CD4-positive, alpha-beta T cell treated with Interleukin-10 for 1 hour (primary cell): ENCODE measurements around the gene DEFB132.
"Not testable (repeated sequence)": the region's sequence is repeated elsewhere in the genome, so short reads cannot be mapped to it uniquely, and the experiment has no call there.

ENCODE experiments used
- DNase-seq: peaks from one replicate; pipeline ENCODE4 v3.0.0-alpha.2; 2020

DEFB132 gene, protein sequence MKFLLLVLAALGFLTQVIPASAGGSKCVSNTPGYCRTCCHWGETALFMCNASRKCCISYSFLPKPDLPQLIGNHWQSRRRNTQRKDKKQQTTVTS

GRCh38 chr20:257419-257818 is at the start of gene DEFB132:
Gene DEFB132, plus strand, starts transcription at chr20:257724. Its CDS starts 55 bp downstream, at chr20:257779.
- DNase-seq = no peak

- DNase-seq = peak; percentile 55
Measured at GRCh38 chr20:208942-209566, 48.5 kb upstream of the DEFB132 start.

DNA sequence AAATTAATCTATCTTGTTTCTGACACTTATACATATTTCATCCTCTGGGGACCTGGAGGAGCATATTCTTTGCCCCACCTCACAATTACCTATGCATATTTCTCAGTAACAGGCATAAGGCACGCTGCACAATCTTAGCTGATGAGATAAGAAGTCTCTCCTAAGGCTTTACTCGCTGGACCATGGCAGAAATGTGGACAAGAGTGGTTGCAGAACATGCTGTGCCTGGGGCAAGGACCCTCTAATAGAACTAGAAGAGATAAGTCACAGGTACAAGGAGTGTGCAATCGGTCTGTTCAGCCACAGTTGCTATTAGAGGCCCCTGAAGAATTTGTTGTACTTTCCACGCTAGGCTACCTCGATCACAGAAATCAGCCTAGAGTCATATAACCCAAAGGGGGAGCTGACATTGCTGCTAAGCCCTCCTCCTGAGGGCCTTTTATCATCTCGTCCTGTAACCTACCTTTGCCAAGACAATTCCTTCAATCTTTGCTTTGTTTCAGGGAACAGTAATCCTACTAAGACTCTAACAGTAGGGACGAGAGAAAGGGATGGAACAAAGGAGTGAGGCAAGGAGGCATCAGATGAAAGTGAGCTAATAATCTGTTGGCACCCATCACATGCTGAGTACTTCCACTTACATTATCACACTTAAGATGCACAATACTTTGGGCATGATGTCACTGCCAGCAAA is 46.6 kb upstream of the DEFB132 start:
- DNase-seq = no peak

DNA sequence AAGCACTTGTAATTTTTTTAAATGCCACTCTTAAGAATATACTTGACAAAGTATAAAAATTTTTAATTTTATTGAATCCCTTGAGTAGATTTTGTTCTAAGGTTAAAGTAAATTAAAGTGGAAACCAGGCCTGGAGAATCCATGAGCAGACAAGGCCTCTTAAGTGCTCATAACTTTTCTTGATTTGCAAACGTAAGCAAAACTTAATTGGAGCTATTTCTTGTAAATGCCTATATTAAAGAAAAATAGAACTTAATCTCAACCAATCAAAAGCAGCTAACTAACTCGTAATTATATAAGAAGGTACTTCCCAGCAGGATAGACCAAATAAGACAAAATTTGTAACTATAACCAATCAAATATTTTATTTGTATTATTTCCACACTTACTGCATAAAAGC is 43.1 kb upstream of the DEFB132 start:
- DNase-seq = no peak

DNA sequence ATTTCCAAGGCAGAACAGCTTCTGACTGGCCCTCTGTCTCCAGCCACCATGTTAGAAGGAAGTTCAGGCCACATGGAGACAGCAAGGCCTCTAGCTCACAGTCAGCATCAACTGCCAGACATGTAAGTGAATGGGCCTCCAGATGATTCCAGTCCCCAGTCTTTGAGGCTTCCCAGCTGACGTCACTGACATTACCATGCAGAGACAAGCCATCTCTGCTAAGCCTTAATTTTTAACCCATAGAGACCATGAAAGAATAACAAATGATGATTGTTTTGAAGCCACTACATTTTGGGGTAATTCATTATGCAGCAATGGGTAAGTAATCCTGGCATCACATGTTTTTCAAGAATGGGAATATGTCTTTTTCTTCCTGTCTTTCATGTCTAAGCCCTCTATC is 41.7 kb upstream of the DEFB132 start:
- no peak for DNase-seq

DNA sequence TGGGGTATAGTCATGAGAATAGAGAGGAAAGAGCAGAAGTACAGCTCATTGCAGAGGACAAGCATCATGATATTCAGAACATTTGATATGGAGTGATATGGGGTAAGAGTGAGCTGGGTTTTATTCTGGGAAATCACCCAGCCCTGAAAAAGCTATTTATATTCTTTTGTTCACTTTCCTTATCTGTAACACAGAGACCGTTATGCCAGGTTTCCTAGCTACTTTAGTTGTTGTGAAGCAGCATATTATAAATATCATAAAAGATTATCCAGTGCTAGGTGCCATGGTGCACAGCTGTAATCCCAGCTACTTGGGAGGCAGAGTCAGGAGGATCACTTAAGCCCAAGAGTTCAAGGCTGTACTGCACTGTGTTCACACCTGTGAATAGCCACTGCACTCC is 40.3 kb upstream of the DEFB132 start:
- DNase-seq = no peak

- no peak for DNase-seq
Measured at GRCh38 chr20:219290-220115, 38.0 kb upstream of the DEFB132 start.

GRCh38 chr20:221258-221830 is 36.2 kb upstream of the DEFB132 start:
- no peak for DNase-seq

DNA sequence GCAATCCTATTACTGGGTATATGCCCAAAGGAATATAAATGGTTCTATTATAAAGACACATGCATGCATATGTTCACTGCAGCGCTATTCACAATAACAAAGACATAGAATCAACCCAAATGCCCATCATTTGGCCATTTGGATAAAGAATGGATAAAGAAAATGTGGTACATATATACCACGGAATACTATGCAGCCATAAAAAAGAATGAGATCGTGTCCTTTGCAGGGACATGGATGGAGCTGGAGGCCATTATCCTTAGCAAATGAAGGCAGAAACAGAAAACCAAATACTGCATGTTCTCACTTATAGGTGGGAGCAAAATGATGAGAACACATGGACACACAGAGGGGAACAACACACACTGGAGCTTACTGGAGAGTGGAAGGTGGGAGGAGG is 31.6 kb upstream of the DEFB132 start:
- not testable (repeated sequence) for DNase-seq

DNA sequence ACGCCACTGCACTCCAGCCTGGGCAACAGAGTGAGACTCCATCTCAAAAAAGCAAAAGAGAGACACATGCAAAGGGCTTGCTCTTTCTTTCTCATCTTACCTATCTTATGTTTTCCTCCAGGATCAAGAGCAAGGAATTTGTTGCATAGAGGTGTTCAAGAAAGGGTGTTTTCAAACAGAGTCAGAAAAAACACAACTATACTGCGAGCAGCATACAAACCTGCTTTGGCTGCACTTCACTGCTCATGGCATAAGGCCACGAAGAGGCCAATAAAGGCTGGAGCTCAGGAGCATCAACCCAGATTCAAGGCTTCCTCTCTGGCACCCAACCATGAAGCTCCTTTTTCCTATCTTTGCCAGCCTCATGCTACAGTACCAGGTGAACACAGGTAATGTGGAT is 30.6 kb upstream of the DEFB132 start, which contains the start of gene DEFB129:
Gene DEFB129, plus strand, starts transcription at position 301 of the 400 bp plus-strand sequence. Its CDS starts 31 bp downstream, at position 332.
- no peak for DNase-seq

- no peak for DNase-seq
Measured at GRCh38 chr20:227439-228105, 30.0 kb upstream of the DEFB132 start.

DNA sequence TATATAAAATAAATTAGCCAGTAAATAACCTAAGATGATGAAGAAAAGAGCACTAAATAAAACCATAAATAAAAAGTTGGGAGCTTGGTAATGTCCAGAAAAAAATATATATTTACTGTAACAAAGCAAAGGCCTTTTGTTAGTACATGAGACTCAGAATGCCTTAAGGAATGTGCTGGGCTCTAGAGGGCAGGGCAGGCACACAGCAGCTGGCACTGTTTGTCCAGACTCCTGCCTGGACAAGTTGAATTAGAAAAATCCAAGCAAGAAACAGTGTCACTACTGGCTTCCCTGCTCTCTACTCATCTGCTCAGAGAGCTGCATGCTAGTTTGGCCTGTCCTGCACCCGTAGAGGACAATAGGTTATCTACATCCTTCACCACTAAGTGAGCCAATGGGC is 21.6 kb upstream of the DEFB132 start:
- DNase-seq = no peak

- peak; percentile 9 for DNase-seq
Measured at GRCh38 chr20:237489-237888, 20.0 kb upstream of the DEFB132 start.

GRCh38 chr20:237929-238328 is 19.6 kb upstream of the DEFB132 start:
- no peak for DNase-seq

DNA sequence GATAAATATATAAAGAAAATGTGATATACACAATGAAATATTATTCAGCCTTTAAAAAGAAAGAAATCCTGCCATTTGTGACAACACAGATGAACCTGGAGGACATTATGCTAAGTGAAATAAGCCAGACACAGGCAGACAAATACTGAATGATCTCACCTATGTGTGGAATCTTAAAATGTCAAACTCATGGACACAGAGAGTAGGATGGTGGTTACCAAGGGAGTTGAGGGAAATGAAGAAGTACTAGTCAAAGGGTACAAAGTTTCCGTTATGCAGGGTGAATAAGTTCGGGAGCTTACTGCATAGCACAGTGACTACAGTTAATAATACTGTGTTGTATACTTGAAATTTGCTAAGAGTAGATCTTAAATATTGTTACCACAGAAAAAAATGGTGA is 14.6 kb upstream of the DEFB132 start:
- DNase-seq = no peak

DNA sequence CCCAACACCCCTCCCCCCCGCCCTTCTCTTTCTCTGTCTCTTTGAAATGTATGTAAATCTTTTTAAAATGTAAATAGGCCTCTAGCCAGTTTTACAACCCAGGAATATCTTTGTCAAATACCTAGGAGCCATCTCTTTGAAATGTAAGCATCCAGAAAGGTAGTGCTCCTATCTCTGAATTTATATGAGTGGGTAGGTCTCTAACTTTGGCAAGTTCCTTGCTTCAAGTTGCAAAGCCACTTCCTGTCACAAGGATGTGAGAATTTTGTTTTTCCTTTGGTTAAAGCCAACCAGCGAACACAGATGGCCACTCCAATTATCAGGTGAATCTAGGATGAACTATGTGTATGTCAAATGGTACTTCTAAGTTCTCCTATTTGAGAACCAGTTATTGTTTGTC is 6.2 kb upstream of the DEFB132 start:
- no peak for DNase-seq

- DNase-seq = no peak
Measured at GRCh38 chr20:252801-253200, 4.7 kb upstream of the DEFB132 start.

- not testable (repeated sequence) for DNase-seq
Measured at GRCh38 chr20:253447-253846, 4.1 kb upstream of the DEFB132 start.

DNA sequence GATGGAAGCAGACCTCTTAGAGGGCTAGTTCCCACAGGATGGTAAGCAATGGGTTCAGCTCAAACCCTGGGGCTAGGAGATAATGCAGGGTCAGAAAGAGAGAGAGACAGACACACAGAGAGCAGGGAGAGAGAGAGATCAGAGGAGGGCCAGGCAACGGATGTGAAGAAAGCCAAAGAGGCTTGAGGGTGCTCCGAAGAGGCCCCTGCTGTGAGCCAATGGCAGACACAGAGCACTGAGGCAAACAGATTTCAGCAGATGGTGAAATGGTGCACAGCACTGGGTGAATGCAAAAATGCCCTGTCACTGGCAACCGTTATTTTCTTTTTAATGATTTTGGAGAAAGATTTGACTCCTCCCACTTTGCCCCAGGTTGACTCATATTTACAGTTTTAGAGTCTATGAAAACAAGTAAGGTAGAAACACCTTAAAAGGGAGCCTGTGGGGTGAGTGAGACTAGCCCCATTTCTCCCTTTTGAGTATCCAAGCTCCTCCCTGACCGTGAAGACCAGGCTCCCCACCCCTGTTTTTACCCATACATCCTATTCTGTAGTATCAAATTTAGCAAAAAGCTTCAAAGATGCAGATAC is 840 bp downstream of the DEFB132 start:
- DNase-seq = no peak

GRCh38 chr20:258963-259362 is 1.4 kb downstream of the DEFB132 start:
- peak; percentile 18 for DNase-seq

DNA sequence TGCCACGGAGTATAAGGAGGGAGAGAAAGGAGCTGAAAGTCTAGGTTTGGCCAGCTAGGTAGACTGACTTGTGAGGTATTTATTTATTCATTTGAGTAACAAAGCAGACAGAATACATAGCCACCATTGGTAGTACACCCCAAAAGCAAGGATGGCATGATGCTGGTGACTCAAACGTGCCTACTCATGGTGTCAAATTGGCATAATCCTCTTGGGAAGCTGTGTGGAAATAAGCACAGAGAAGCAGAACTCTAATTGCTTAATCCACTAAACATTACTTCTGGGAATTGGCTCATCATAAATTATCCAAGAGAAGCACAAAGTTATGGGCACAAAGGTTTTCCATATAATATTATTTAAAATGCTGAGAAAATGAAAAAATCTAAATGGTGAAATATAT is 2.5 kb downstream of the DEFB132 start:
- DNase-seq = no peak

GRCh38 chr20:263701-264100 is 6.2 kb downstream of the DEFB132 start:
- DNase-seq = no peak
